Mammary epithelial cell (primary cell): ENCODE measurements around the gene TAP1.

Experiments used
- CTCF ChIP-seq, 2 donors: IDR thresholded peaks in 1 of 2; conservative IDR thresholded peaks in 1 of 2; 2 replicates each; pipeline ENCODE4 v1.5.1; 2011 to 2012; ENCODE audit warnings: inconsistent platforms in 2 of 2, low read length in 2 of 2, mild to moderate bottlenecking in 2 of 2, control low read depth in 1 of 2, low read depth in 1 of 2; ENCODE audit not compliant: insufficient read depth in 1 of 2; ENCODE audit errors: extremely low read depth in 1 of 2
- EZH2 ChIP-seq: IDR thresholded peaks from 2 replicates; pipeline ENCODE4 v1.6.1; 2012; ENCODE audit warnings: low read length, inconsistent platforms, borderline replicate concordance

GRCh38 chr6:32852018-32852843 lies 1.3 kb downstream of the TAP1 start:
- no peak for TF ChIP-seq EZH2
- no peak for TF ChIP-seq CTCF (conservative IDR thresholded peaks at IDR 0.05 in 1 of 2, IDR thresholded peaks at IDR 0.05 in 1 of 2; ENCODE audit: extremely low read depth in 1 of 2, insufficient read depth in 1 of 2, low read depth in 1 of 2, low read length in 2 of 2)
